ENCODE measurements around the gene SPTLC2.

SPTLC2 gene

GRCh38 chr14:77622366-77622961 lies 6.0 kb upstream of the SPTLC2 start:
- Histone ChIP-seq H3K9ac (ENCODE audit: low read length) (no peak overlapping the region), H3K9me3 (ENCODE audit: control insufficient read depth, insufficient read depth, low read depth, low read length) (no peaks in the 10 kb centered on the region), H3K4me1 (ENCODE audit: control insufficient read depth, insufficient read depth, low read length) (no peaks in the 10 kb centered on the region; the same call in 1 of the 2 replicates), H3K27me3 (ENCODE audit: control insufficient read depth, insufficient read depth, low read length) (no peaks in the 10 kb centered on the region), H3K27ac (ENCODE audit: low read depth, low read length) (no peak overlapping the region), H3K4me3 (ENCODE audit: low read depth, low read length) (no peak overlapping the region), H3K36me3 (ENCODE audit: control insufficient read depth, insufficient read depth, low read length) (no peaks in the 10 kb centered on the region)

GRCh38 chr14:77620222-77620870 lies 3.9 kb upstream of the SPTLC2 start:
- no peaks in the 10 kb centered on the region for H3K36me3 ChIP-seq (ENCODE audit: control insufficient read depth, insufficient read depth, low read length)
- no peak overlapping the region for H3K27ac ChIP-seq (ENCODE audit: low read depth, low read length)
- no peak overlapping the region for H3K9ac ChIP-seq (ENCODE audit: low read length)
- no peaks in the 10 kb centered on the region for H3K27me3 ChIP-seq (ENCODE audit: control insufficient read depth, insufficient read depth, low read length)
- no peaks in the 10 kb centered on the region for H3K9me3 ChIP-seq (ENCODE audit: control insufficient read depth, insufficient read depth, low read depth, low read length)
- peaks cover under 1% of the 10 kb centered on the region for H3K4me1 ChIP-seq (ENCODE audit: control insufficient read depth, insufficient read depth, low read length)
- no peak overlapping the region for H3K4me3 ChIP-seq (ENCODE audit: low read depth, low read length)

DNA sequence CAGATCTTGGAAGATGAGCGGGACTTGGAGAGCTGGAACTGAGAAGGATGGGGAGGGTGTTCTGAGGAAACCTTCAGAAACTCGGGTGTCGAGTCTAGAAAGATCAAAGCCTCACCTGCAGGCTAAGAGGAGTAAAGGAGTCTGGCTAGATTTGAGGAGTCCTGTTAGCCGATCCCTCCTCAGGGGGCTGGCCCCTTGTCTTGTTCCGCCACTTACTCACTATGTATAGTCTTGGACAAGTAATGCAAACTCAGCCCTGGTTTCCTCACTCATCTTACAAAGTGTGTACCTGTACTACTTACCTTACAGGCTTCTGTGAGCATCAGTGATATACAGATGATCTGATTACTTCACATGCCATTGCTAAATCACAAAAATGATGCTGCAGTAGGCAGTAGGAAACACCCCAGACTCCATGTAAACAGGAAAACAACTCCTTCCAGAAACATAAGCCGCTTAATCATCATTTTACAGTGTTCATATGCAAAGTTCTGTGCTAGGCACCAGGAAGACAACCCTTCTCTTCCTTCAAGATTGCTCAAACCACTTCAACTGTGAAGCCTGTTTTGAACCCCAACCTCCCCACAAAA lies 2.0 kb upstream of the SPTLC2 start:
- H3K9me3 ChIP-seq (ENCODE audit: control insufficient read depth, insufficient read depth, low read depth, low read length) = no peaks in the 10 kb centered on the region
- no peaks in the 10 kb centered on the region for H3K27me3 ChIP-seq (ENCODE audit: control insufficient read depth, insufficient read depth, low read length)
- H3K4me1 ChIP-seq (ENCODE audit: control insufficient read depth, insufficient read depth, low read length) = peaks cover 5% of the 10 kb centered on the region
- no peak overlapping the region for H3K4me3 ChIP-seq (ENCODE audit: low read depth, low read length)
- no peak overlapping the region for H3K27ac ChIP-seq (ENCODE audit: low read depth, low read length)
- H3K36me3 ChIP-seq (ENCODE audit: control insufficient read depth, insufficient read depth, low read length) = no peaks in the 10 kb centered on the region
- no peak overlapping the region for H3K9ac ChIP-seq (ENCODE audit: low read length)

- Histone ChIP-seq H3K4me1 (ENCODE audit: control insufficient read depth, insufficient read depth, low read length) (peaks cover 22% of the 10 kb centered on the region), H3K36me3 (ENCODE audit: control insufficient read depth, insufficient read depth, low read length) (no peaks in the 10 kb centered on the region), H3K27me3 (ENCODE audit: control insufficient read depth, insufficient read depth, low read length) (no peaks in the 10 kb centered on the region), H3K27ac (ENCODE audit: low read depth, low read length) (peak overlapping the region; percentile 45; the same call in 1 of the 2 replicates), H3K9ac (ENCODE audit: low read length) (peak overlapping the region; percentile 79), H3K4me3 (ENCODE audit: low read depth, low read length) (peak overlapping the region; percentile 94), H3K9me3 (ENCODE audit: control insufficient read depth, insufficient read depth, low read depth, low read length) (no peaks in the 10 kb centered on the region)
Measured at GRCh38 chr14:77616133-77616453, 344 bp downstream of the SPTLC2 start.

DNA sequence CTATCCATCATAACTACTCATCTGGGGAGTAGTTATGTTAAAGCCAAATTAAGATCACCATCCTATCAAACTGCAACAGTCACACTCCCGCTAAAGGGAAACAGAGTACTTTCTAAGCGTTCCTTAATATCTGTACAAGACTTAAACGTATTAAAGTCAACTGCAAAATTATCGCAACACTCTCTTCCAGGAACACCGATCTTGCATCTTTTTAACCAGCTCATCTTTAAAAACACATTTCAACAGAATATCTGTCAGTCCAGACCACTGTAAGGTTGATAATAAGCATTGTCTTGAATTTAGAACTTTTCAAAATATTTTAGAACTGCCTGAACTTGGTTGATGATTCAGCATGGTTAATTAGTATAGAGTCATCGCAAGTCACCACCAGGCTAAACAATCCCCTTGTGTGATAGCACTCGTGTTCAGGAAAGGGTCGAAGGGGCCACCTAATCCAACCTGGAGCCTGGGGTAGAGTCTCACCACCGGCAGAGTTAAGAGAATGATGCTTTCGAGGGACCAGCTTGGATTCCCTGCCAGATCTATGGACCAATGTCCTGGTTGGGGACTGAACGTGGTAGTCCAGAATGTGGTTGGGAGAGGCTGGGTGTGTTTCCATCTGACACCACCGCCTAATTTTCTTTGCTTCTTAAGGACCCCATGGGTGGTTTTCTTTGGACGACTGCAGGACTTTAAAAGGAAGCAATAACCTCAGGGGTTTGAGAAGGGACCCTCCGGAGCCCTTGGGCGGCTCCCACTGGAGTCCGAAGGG lies 890 bp downstream of the SPTLC2 start:
- Histone ChIP-seq H3K27ac (ENCODE audit: low read depth, low read length) (peak overlapping the region; percentile 45; the same call in 1 of the 2 replicates), H3K4me1 (ENCODE audit: control insufficient read depth, insufficient read depth, low read length) (peaks cover 22% of the 10 kb centered on the region), H3K4me3 (ENCODE audit: low read depth, low read length) (peak overlapping the region; percentile 94), H3K36me3 (ENCODE audit: control insufficient read depth, insufficient read depth, low read length) (no peaks in the 10 kb centered on the region), H3K9ac (ENCODE audit: low read length) (peak overlapping the region; percentile 79), H3K27me3 (ENCODE audit: control insufficient read depth, insufficient read depth, low read length) (no peaks in the 10 kb centered on the region), H3K9me3 (ENCODE audit: control insufficient read depth, insufficient read depth, low read depth, low read length) (no peaks in the 10 kb centered on the region)

DNA sequence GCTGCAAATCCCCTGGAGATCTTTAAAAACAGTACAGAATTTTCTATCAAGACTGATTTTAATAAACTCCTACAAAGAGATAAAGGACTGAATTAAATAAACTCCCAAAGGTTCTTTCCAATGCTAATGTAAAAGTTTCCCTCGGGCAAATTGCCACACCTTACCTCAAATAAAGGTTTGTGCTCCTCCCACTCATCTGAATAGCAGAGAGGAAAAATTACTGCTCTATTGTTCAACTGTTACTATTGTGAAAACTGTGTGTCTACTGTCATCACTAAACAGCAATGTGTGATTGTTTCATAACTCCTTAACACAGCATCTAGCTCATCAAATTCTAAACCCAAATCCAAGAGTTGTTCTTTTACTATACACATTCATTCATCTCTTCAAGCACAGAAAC lies 3.2 kb downstream of the SPTLC2 start:
- H3K36me3 ChIP-seq (ENCODE audit: control insufficient read depth, insufficient read depth, low read length) = no peaks in the 10 kb centered on the region
- peak overlapping the region; percentile 35 for H3K4me3 ChIP-seq (ENCODE audit: low read depth, low read length)
- peak overlapping the region; percentile 29; the same call in 1 of the 2 replicates for H3K27ac ChIP-seq (ENCODE audit: low read depth, low read length)
- no peaks in the 10 kb centered on the region for H3K9me3 ChIP-seq (ENCODE audit: control insufficient read depth, insufficient read depth, low read depth, low read length)
- no peak overlapping the region for H3K9ac ChIP-seq (ENCODE audit: low read length)
- peaks cover 26% of the 10 kb centered on the region for H3K4me1 ChIP-seq (ENCODE audit: control insufficient read depth, insufficient read depth, low read length)
- no peaks in the 10 kb centered on the region for H3K27me3 ChIP-seq (ENCODE audit: control insufficient read depth, insufficient read depth, low read length)

GRCh38 chr14:77612011-77612620 lies 4.3 kb downstream of the SPTLC2 start:
- Histone ChIP-seq H3K9me3 (ENCODE audit: control insufficient read depth, insufficient read depth, low read depth, low read length) (no peaks in the 10 kb centered on the region), H3K27me3 (ENCODE audit: control insufficient read depth, insufficient read depth, low read length) (no peaks in the 10 kb centered on the region), H3K4me1 (ENCODE audit: control insufficient read depth, insufficient read depth, low read length) (peaks cover 31% of the 10 kb centered on the region), H3K9ac (ENCODE audit: low read length) (no peak overlapping the region), H3K4me3 (ENCODE audit: low read depth, low read length) (no peak overlapping the region), H3K27ac (ENCODE audit: low read depth, low read length) (0 out of 2 replicates have a peak overlapping the region, but pooled peaks have one; percentile 29), H3K36me3 (ENCODE audit: control insufficient read depth, insufficient read depth, low read length) (no peaks in the 10 kb centered on the region)

GRCh38 chr14:77610553-77610952 lies 5.9 kb downstream of the SPTLC2 start:
- Histone ChIP-seq H3K27me3 (ENCODE audit: control insufficient read depth, insufficient read depth, low read length) (no peaks in the 10 kb centered on the region), H3K36me3 (ENCODE audit: control insufficient read depth, insufficient read depth, low read length) (no peaks in the 10 kb centered on the region), H3K9me3 (ENCODE audit: control insufficient read depth, insufficient read depth, low read depth, low read length) (no peaks in the 10 kb centered on the region), H3K9ac (ENCODE audit: low read length) (no peak overlapping the region), H3K4me3 (ENCODE audit: low read depth, low read length) (no peak overlapping the region), H3K4me1 (ENCODE audit: control insufficient read depth, insufficient read depth, low read length) (peaks cover 31% of the 10 kb centered on the region), H3K27ac (ENCODE audit: low read depth, low read length) (no peak overlapping the region)

DNA sequence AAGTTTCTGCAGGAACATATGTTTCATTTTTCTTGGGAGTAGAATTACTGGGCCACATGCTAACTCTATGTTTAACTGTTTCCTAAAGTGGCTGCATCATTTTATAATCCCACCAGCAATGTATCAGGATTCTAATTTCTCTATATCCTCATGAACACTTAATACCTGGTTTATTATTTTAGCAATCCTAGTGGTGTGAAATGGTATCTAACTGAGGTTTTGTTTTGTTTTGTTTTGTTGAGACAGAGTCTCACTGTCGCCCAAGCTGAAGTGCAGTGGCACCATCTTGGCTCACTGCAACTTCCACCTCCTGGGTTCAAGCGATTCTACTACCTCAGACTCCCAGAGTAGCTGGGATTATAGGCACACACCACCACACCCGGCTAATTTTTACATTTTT lies 6.5 kb downstream of the SPTLC2 start:
- H3K27ac ChIP-seq (ENCODE audit: low read depth, low read length) = no peak overlapping the region
- H3K27me3 ChIP-seq (ENCODE audit: control insufficient read depth, insufficient read depth, low read length) = no peaks in the 10 kb centered on the region
- peaks cover 27% of the 10 kb centered on the region for H3K4me1 ChIP-seq (ENCODE audit: control insufficient read depth, insufficient read depth, low read length)
- H3K36me3 ChIP-seq (ENCODE audit: control insufficient read depth, insufficient read depth, low read length) = no peaks in the 10 kb centered on the region
- no peaks in the 10 kb centered on the region for H3K9me3 ChIP-seq (ENCODE audit: control insufficient read depth, insufficient read depth, low read depth, low read length)
- no peak overlapping the region for H3K9ac ChIP-seq (ENCODE audit: low read length)
- no peak overlapping the region for H3K4me3 ChIP-seq (ENCODE audit: low read depth, low read length)

GRCh38 chr14:77607741-77608302 lies 8.6 kb downstream of the SPTLC2 start:
- H3K9me3 ChIP-seq (ENCODE audit: control insufficient read depth, insufficient read depth, low read depth, low read length) = peaks cover 6% of the 10 kb centered on the region; the same call in 1 of the 2 replicates
- no peaks in the 10 kb centered on the region for H3K27me3 ChIP-seq (ENCODE audit: control insufficient read depth, insufficient read depth, low read length)
- peaks cover 20% of the 10 kb centered on the region for H3K4me1 ChIP-seq (ENCODE audit: control insufficient read depth, insufficient read depth, low read length)
- no peak overlapping the region for H3K4me3 ChIP-seq (ENCODE audit: low read depth, low read length)
- 0 out of 2 replicates have a peak, but pooled peaks cover 4% of the 10 kb centered on the region for H3K36me3 ChIP-seq (ENCODE audit: control insufficient read depth, insufficient read depth, low read length)
- no peak overlapping the region for H3K27ac ChIP-seq (ENCODE audit: low read depth, low read length)
- H3K9ac ChIP-seq (ENCODE audit: low read length) = no peak overlapping the region
